Type B pancreatic cell (in vitro differentiated cells): ENCODE results near the gene HMCN2. TPM values are rescaled to one million over a fixed set of nuclear protein-coding genes. Genes with fewer than 3 reads are reported as not detected.

ENCODE experiments used
- DNase-seq: peaks from one replicate; pipeline ENCODE4 v3.0.0; 2021; ENCODE audit warnings: mixed read lengths; ENCODE audit not compliant: unreplicated experiment; ENCODE audit errors: extremely low spot score
- H3K27ac Mint-ChIP-seq: 2 replicates; pipeline ENCODE4 v1.8.0; 2021; ENCODE audit warnings: mild to moderate bottlenecking, mixed read lengths
- H3K27me3 Mint-ChIP-seq: 2 replicates; pipeline ENCODE4 v1.8.0; 2021; ENCODE audit warnings: mixed read lengths
- H3K36me3 Mint-ChIP-seq: 2 replicates; pipeline ENCODE4 v1.8.0; 2021; ENCODE audit warnings: mixed read lengths
- H3K4me1 Mint-ChIP-seq: one replicate; pipeline ENCODE4 v1.8.0; 2021; ENCODE audit warnings: mixed read lengths; ENCODE audit not compliant: unreplicated experiment
- H3K4me3 Mint-ChIP-seq: 2 replicates; pipeline ENCODE4 v1.8.0; 2021; ENCODE audit warnings: mild to moderate bottlenecking, mixed read lengths
- H3K9me3 Mint-ChIP-seq: 2 replicates; pipeline ENCODE4 v1.8.0; 2021; ENCODE audit warnings: mixed read lengths
- total RNA-seq: library from RNA; stranded (reverse); gene quantifications from 2 replicates; pipeline ENCODE4 v1.2.1, GENCODE V29; 2021; ENCODE audit warnings: low replicate concordance
- TF ChIP-seq, protein P1 (sequence below): fragments of 200-600 bp; sonication (generic); conservative IDR thresholded peaks from 2 replicates; pipeline ENCODE4 v1.5.0; 2021; ENCODE audit warnings: antibody characterized with exemption, mild to moderate bottlenecking

Gene HMCN2
- total RNA-seq, 1 donor from 2014 or later = 0.12 TPM

DNA sequence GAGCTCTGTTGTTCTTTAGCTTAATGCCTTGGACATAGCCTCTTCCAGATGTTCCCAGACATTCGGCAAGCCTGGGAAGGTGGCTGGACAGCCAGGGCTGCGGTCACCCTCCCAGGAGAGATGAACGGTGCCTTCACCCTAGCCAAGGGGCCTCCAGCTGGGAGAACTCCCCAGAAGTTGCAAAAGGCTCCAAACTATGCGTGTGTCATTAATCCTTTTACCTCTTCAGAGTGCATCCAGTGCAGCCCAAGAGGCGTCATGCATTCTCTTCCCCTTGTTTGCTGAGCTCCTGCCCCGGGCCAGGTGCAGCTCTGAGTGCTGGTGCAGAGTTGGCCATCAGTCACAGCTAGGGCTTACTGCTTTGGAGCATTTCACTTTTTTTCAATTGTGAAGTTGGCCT is 22.8 kb downstream of the HMCN2 start:
- no peak for DNase-seq
- Mint-ChIP-seq H3K4me3 (no peak overlapping the region), H3K27ac (no peak overlapping the region), H3K27me3 (peaks cover 50% of the 10 kb centered on the region), H3K4me1 (peaks cover 22% of the 10 kb centered on the region), H3K36me3 (no peaks in the 10 kb centered on the region), H3K9me3 (no peaks in the 10 kb centered on the region)
- TF ChIP-seq, protein P1, sequence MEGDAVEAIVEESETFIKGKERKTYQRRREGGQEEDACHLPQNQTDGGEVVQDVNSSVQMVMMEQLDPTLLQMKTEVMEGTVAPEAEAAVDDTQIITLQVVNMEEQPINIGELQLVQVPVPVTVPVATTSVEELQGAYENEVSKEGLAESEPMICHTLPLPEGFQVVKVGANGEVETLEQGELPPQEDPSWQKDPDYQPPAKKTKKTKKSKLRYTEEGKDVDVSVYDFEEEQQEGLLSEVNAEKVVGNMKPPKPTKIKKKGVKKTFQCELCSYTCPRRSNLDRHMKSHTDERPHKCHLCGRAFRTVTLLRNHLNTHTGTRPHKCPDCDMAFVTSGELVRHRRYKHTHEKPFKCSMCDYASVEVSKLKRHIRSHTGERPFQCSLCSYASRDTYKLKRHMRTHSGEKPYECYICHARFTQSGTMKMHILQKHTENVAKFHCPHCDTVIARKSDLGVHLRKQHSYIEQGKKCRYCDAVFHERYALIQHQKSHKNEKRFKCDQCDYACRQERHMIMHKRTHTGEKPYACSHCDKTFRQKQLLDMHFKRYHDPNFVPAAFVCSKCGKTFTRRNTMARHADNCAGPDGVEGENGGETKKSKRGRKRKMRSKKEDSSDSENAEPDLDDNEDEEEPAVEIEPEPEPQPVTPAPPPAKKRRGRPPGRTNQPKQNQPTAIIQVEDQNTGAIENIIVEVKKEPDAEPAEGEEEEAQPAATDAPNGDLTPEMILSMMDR = no peak

DNA sequence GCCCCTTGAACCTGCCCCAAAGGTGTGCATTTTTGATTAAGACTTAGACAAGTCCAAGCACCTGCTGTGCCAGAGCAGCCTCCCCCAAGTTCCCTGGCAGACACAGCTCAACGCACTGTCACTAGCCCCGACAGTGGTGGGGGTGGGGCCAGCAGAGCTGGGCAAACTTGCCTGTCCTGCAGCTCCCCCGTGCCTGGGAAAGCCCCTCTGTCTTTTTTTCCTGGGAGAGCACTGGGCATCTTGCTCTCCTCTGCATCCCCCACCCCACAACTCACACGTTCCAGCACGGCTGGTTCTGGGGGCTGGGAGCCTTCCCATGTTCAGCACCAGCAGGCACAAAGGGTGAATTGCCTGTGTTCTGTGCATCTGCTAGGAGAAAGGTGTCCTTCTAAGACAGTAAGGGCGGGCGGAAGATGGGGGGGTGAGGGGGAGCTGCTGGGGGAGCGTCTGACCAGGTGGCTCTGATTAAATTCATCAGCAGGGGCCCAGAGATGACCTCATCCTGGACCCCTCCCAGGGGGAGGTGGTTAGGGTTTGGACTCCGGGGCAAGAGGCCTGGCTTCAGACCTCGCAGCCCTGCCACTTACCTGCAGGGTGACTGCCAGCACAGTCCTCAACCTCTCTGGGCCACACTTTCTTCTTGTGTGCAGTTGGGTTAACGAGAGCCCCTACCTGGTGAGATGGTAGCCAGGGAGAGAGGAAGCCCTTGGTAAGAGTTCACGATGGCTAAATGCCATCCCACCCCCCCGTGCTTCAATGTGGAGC is 23.5 kb downstream of the HMCN2 start:
- H3K36me3 Mint-ChIP-seq = no peaks in the 10 kb centered on the region
- H3K9me3 Mint-ChIP-seq = no peaks in the 10 kb centered on the region
- TF ChIP-seq, protein P1 = no peak
- peaks cover 15% of the 10 kb centered on the region for H3K4me1 Mint-ChIP-seq
- H3K27me3 Mint-ChIP-seq = peaks cover 48% of the 10 kb centered on the region
- no peak overlapping the region for H3K4me3 Mint-ChIP-seq
- no peak for DNase-seq
- H3K27ac Mint-ChIP-seq = no peak overlapping the region

DNA sequence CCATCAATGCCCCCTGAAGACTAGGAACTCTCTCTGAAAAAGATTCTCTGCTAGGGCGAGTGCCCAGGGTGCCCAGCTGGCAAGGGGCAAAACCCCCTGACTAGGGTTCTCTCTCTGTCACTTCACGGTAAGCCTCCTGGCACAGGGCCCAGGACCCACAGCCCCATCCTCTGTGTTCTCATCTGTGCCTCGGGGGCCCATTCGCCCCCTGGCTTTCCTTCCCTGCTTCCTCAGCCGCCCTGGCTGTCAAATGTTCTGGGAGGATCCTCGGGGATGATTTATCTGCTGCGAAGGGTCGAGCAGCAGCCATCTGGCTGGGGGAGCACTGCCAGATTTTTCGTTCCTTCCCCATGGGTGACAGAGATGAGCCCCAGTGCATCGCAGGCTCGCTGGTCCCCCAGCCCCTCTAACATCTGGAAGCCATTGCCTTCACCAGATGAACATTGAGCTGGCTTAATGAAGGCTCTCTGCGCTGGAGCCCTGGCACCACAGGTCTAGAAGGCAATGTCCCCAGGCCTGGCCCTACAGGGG is 24.2 kb downstream of the HMCN2 start:
- H3K27ac Mint-ChIP-seq = no peak overlapping the region
- H3K36me3 Mint-ChIP-seq = no peaks in the 10 kb centered on the region

DNA sequence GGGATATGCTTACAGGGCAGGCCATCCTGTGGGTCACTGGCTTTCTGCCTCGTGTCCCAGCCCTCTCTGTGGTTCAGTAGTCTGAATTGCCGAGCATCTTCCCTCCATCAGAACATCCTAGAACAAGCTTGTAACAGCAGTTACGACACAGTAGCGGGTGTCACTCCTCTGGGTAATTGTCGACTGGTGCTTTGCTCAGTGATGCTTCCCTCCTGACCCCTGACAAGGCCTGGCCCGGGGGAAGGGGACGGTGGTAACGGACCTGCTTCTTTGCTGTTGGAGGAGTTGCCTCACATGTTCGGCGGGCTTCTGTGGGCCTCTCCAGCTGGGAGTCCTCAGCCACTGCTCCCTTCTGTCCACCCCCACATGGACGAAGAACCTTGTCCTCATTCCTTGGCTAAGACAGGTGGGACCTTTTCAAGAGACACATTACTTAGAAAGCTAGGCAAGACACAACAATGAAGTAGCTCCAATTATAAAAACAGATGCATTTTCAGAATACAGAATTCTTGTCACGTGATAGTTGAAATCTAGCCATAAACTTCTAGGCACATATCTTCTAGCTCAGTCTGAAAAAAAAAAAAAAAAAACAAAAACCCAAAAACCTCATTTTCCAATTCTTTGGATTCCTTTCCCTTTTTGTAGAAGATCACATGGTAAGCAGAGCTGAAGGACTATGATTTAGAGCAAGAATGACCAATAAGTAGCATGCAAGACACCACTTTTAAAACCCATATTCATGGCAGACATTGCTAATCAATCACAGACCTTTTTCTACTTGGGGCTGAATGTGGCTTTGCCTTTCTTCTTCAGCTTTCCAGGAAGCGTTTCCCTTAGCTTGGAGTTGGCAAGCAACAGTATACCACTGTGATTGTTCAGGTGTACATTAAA is 25.0 kb downstream of the HMCN2 start:
- H3K4me1 Mint-ChIP-seq = peaks cover 14% of the 10 kb centered on the region
- no peak overlapping the region for H3K4me3 Mint-ChIP-seq
- TF ChIP-seq, protein P1 = no peak
- no peaks in the 10 kb centered on the region for H3K36me3 Mint-ChIP-seq
- H3K9me3 Mint-ChIP-seq = no peaks in the 10 kb centered on the region
- peaks cover 50% of the 10 kb centered on the region for H3K27me3 Mint-ChIP-seq
- no peak for DNase-seq
- H3K27ac Mint-ChIP-seq = no peak overlapping the region

More for the DNA sequence above, 24.2 kb downstream of the HMCN2 start:
- Mint-ChIP-seq H3K4me1 (peaks cover 14% of the 10 kb centered on the region), H3K4me3 (no peak overlapping the region), H3K27me3 (peaks cover 51% of the 10 kb centered on the region), H3K9me3 (no peaks in the 10 kb centered on the region)
- TF ChIP-seq, protein P1 = no peak
- peak; percentile 63 for DNase-seq

DNA sequence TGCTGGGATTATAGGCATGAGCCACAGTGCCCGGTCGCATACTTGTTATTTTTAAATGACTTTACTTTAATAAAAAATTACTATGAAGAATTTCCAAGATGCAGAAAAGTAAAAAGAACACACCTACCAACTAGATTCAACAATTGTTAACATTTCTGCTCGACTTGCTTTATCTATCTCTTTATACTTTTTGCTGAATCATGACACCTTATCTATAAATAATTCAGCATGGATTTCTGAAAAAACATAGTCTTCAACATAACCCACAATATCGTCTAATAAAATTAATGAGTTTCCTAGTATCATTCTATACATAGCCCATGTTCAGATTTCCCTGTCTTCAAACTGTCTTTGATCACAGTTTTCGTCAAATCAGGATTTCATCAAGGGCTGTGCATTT is 25.9 kb downstream of the HMCN2 start:
- TF ChIP-seq, protein P1 = no peak
- Mint-ChIP-seq H3K27ac (no peak overlapping the region), H3K4me3 (no peak overlapping the region), H3K9me3 (no peaks in the 10 kb centered on the region), H3K4me1 (peaks cover 14% of the 10 kb centered on the region), H3K36me3 (no peaks in the 10 kb centered on the region), H3K27me3 (peaks cover 50% of the 10 kb centered on the region)
- no peak for DNase-seq
